Spleen (tissue), 7 donors: ENCODE data around the gene VEGFB.

ENCODE experiments used
- CTCF ChIP-seq, 11 experiments: fragments of 200-600 bp in 7 of 11; fragments of 450-650 bp in 4 of 11; sonication (generic) in 4 of 11; IDR thresholded peaks in 8 of 11; conservative IDR thresholded peaks in 3 of 11; 1 replicate in 7 of 11; 2 replicates in 4 of 11; pipeline versions ENCODE4 v1.4.0 to v1.8.0; 2016 to 2021; ENCODE audit warnings: antibody characterized with exemption in 11 of 11, inconsistent platforms in 4 of 11, mild to moderate bottlenecking in 1 of 11
- POLR2A ChIP-seq, 3 donors: fragments of 450-650 bp; IDR thresholded peaks; one replicate each; pipeline ENCODE4 v1.5.1; 2017; ENCODE audit warnings: antibody characterized with exemption in 3 of 3, mild to moderate bottlenecking in 1 of 3
- POLR2AphosphoS5 ChIP-seq, 3 donors: sonication (generic); formaldehyde crosslinking; IDR thresholded peaks; one replicate each; pipeline ENCODE4 v1.5.1; 2017; ENCODE audit warnings: antibody characterized with exemption in 3 of 3
- donor health status: DM: no; HTN: no; CAD: no; lungs with moderate emphysema.
- donor health status: DM: no; HTN: no; CAD: no.
- donor health status: DM: no; HTN: no; CAD: no.

GRCh38 chr11:64237484-64237951 is 3.1 kb downstream of the VEGFB start:
- TF ChIP-seq CTCF (IDR thresholded peaks at IDR 0.05 in 8 of 11, conservative IDR thresholded peaks at IDR 0.05 in 3 of 11) (no peak), POLR2AphosphoS5 (IDR thresholded peaks at IDR 0.05) (no peak), POLR2A (IDR thresholded peaks at IDR 0.05) (no peak)
